WTC11 (cell line): ENCODE results near the gene RFWD3. TPM values are rescaled to one million over a fixed set of nuclear protein-coding genes. Genes with fewer than 3 reads are reported as not detected.

Experiments
- ATAC-seq: fragments of 200-7000 bp; cut with Tn5 transposase; 2 replicates; pipeline ENCODE4 v1.10.0; 2021; ENCODE audit warnings: mild to moderate bottlenecking, moderate library complexity
- CTCF ChIA-PET: fragments of 300-600 bp; sonication (Branson Sonifier 250); formaldehyde crosslinking; loops from one replicate; lab custom pipeline; 2021; ENCODE audit warnings: antibody characterized with exemption; lab: Charles Lee
- POLR2A ChIA-PET: fragments of 350-600 bp; sonication (Branson Sonifier 250); formaldehyde crosslinking; loops from one replicate; lab custom pipeline; 2021; ENCODE audit warnings: antibody characterized with exemption; lab: Charles Lee
- DNase-seq: peaks from one replicate; pipeline ENCODE4 v3.0.0; 2021; ENCODE audit warnings: low spot score
- H3K27ac Mint-ChIP-seq: 2 replicates; pipeline ENCODE4 v1.8.0; 2021; ENCODE audit warnings: mixed read lengths
- H3K27me3 Mint-ChIP-seq: 2 replicates; pipeline ENCODE4 v1.8.0; 2021; ENCODE audit warnings: low read depth, mild to moderate bottlenecking, moderate library complexity, mixed read lengths
- H3K36me3 Mint-ChIP-seq: 2 replicates; pipeline ENCODE4 v1.8.0; 2021; ENCODE audit warnings: mixed read lengths
- H3K4me1 Mint-ChIP-seq: 2 replicates; pipeline ENCODE4 v1.8.0; 2022; ENCODE audit warnings: mixed read lengths
- H3K4me3 Mint-ChIP-seq: 2 replicates; pipeline ENCODE4 v1.8.0; 2021; ENCODE audit warnings: mild to moderate bottlenecking, moderate library complexity, mixed read lengths
- H3K9me3 Mint-ChIP-seq: 2 replicates; pipeline ENCODE4 v1.8.0; 2021; ENCODE audit warnings: mixed read lengths
- E2F4 ChIP-seq: sonication (generic); formaldehyde crosslinking; IDR thresholded peaks from 2 replicates; pipeline ENCODE4 v1.8.1; 2022; ENCODE audit warnings: low read depth, mild to moderate bottlenecking, moderate library complexity, missing genetic modification reagents, borderline replicate concordance
- ESRRA ChIP-seq: sonication (generic); formaldehyde crosslinking; IDR thresholded peaks from 2 replicates; pipeline ENCODE4 v1.8.1; 2022; ENCODE audit warnings: mild to moderate bottlenecking, missing genetic modification reagents, borderline replicate concordance
- ETV6 ChIP-seq: sonication (generic); formaldehyde crosslinking; IDR thresholded peaks from 2 replicates; pipeline ENCODE4 v1.8.1; 2022; ENCODE audit warnings: mild to moderate bottlenecking, missing genetic modification reagents
- FOXP1 ChIP-seq: sonication (generic); formaldehyde crosslinking; IDR thresholded peaks from 2 replicates; pipeline ENCODE4 v1.8.0; 2022; ENCODE audit warnings: missing genetic modification reagents, mild to moderate bottlenecking, moderate library complexity, borderline replicate concordance
- GRHL2 ChIP-seq: fragments of 250-450 bp; sonication (Bioruptor Pico); IDR thresholded peaks from 2 replicates; pipeline ENCODE4 v1.8.0; 2022; ENCODE audit warnings: mild to moderate bottlenecking, moderate library complexity; ENCODE audit not compliant: insufficient replicate concordance, severe bottlenecking
- GTF2I ChIP-seq: fragments of 250-450 bp; sonication (Bioruptor Pico); conservative IDR thresholded peaks from 2 replicates; pipeline ENCODE4 v1.4.0; 2021; ENCODE audit warnings: mild to moderate bottlenecking
- JAZF1 ChIP-seq: fragments of 250-450 bp; sonication (Bioruptor Pico); IDR thresholded peaks from 2 replicates; pipeline ENCODE4 v1.9.0; 2021; ENCODE audit warnings: moderate library complexity, mild to moderate bottlenecking, inconsistent platforms
- NFATC4 ChIP-seq: fragments of 250-450 bp; sonication (Bioruptor Pico); IDR thresholded peaks from 2 replicates; pipeline ENCODE4 v1.9.0; 2021; ENCODE audit warnings: mild to moderate bottlenecking
- OVOL2 ChIP-seq: fragments of 250-450 bp; sonication (Bioruptor Pico); IDR thresholded peaks from 2 replicates; pipeline ENCODE4 v1.9.0; 2021; ENCODE audit warnings: mild to moderate bottlenecking, borderline replicate concordance
- RORB ChIP-seq: fragments of 250-450 bp; sonication (Bioruptor Pico); IDR thresholded peaks from 2 replicates; pipeline ENCODE4 v1.9.0; 2021; ENCODE audit warnings: mild to moderate bottlenecking
- TCF7 ChIP-seq: sonication (generic); formaldehyde crosslinking; IDR thresholded peaks from 2 replicates; pipeline ENCODE4 v1.8.0; 2022; ENCODE audit warnings: mild to moderate bottlenecking, low read depth, missing genetic modification reagents, moderate library complexity
- TEAD4 ChIP-seq: sonication (generic); formaldehyde crosslinking; IDR thresholded peaks from 2 replicates; pipeline ENCODE4 v1.8.0; 2022; ENCODE audit warnings: mild to moderate bottlenecking, missing genetic modification reagents
- ZNF138 ChIP-seq: sonication (generic); formaldehyde crosslinking; conservative IDR thresholded peaks from 2 replicates; pipeline ENCODE4 v1.8.1; 2022; ENCODE audit warnings: mild to moderate bottlenecking, moderate library complexity, missing genetic modification reagents
- ZNF396 ChIP-seq: fragments of 250-450 bp; sonication (Bioruptor Pico); IDR thresholded peaks from 2 replicates; pipeline ENCODE4 v1.8.0; 2021; ENCODE audit warnings: mild to moderate bottlenecking, moderate library complexity, borderline replicate concordance
- ZNF416 ChIP-seq: fragments of 250-450 bp; sonication (Bioruptor Pico); IDR thresholded peaks from 2 replicates; pipeline ENCODE4 v1.9.0; 2021; ENCODE audit warnings: mild to moderate bottlenecking, inconsistent platforms
- ZNF532 ChIP-seq: fragments of 250-450 bp; sonication (Bioruptor Pico); IDR thresholded peaks from 2 replicates; pipeline ENCODE4 v1.9.0; 2021; ENCODE audit warnings: mild to moderate bottlenecking, borderline replicate concordance
- ZNF671 ChIP-seq: fragments of 250-450 bp; sonication (Bioruptor Pico); IDR thresholded peaks from 2 replicates; pipeline ENCODE4 v1.8.0; 2021; ENCODE audit warnings: mild to moderate bottlenecking
- ZSCAN18 ChIP-seq: fragments of 250-450 bp; sonication (Bioruptor Pico); IDR thresholded peaks from 2 replicates; pipeline ENCODE4 v2.1.2; 2022; ENCODE audit warnings: mild to moderate bottlenecking, moderate library complexity
- total RNA-seq: library from RNA; stranded (reverse); gene quantifications from 3 replicates; pipeline ENCODE4 v1.2.3, GENCODE V29; 2021
- TF ChIP-seq, protein P1 (sequence below): sonication (generic); formaldehyde crosslinking; IDR thresholded peaks from 2 replicates; pipeline ENCODE4 v1.8.1; 2023; ENCODE audit warnings: mild to moderate bottlenecking, missing genetic modification reagents, moderate library complexity
- TF ChIP-seq, protein P2 (sequence below): fragments of 250-450 bp; sonication (Bioruptor Pico); IDR thresholded peaks from 2 replicates; pipeline ENCODE4 v1.9.0; 2021; ENCODE audit warnings: mild to moderate bottlenecking

RFWD3 gene
- total RNA-seq, 1 experiment from 2014 or later: 109 TPM

DNA sequence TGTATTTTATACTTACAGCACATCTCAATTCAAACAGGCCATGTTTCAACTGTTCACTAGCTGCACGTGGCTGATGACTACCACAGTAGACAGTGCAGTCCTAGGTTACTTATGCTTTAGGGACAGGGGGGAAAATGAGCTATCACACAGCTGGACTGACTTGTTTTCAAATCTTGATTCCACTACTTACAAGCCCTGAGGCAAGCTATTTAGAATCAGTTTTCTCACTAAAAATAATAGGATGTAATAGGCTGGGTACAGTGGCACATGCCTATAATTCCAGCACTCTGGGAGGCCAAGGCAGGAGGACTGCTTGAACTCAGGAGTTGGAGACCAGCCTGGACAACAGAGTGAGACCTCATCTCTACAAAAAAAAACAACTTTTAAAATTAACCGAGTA lies 70.1 kb downstream of the RFWD3 start:
- ChIA-PET POLR2A (no interaction called here), CTCF (interaction anchor here (0.5 to 0.7 kb wide), 2 partner anchors 16 to 229 kb away, joined by 3 to 4 read pairs; no protein-coding TSS in a partner anchor)
- DNase-seq (no peak), ATAC-seq (no peak)
- Mint-ChIP-seq H3K27ac (no peak overlapping the region), H3K36me3 (peaks cover 12% of the 10 kb centered on the region), H3K4me1 (peaks cover 12% of the 10 kb centered on the region), H3K4me3 (no peak overlapping the region), H3K27me3 (no peaks in the 10 kb centered on the region), H3K9me3 (no peaks in the 10 kb centered on the region)
- TF ChIP-seq, protein P1, sequence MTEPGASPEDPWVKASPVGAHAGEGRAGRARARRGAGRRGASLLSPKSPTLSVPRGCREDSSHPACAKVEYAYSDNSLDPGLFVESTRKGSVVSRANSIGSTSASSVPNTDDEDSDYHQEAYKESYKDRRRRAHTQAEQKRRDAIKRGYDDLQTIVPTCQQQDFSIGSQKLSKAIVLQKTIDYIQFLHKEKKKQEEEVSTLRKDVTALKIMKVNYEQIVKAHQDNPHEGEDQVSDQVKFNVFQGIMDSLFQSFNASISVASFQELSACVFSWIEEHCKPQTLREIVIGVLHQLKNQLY: no peak
- TF ChIP-seq ZNF138 (CRISPR knock-in tag): no peak
- no peak for TF ChIP-seq ZNF396 (CRISPR knock-in tag)
- TF ChIP-seq TCF7 (CRISPR knock-in tag): no peak
- no peak for TF ChIP-seq ZNF416 (CRISPR knock-in tag)
- no peak for TF ChIP-seq FOXP1 (CRISPR knock-in tag)
- TF ChIP-seq, protein P2, sequence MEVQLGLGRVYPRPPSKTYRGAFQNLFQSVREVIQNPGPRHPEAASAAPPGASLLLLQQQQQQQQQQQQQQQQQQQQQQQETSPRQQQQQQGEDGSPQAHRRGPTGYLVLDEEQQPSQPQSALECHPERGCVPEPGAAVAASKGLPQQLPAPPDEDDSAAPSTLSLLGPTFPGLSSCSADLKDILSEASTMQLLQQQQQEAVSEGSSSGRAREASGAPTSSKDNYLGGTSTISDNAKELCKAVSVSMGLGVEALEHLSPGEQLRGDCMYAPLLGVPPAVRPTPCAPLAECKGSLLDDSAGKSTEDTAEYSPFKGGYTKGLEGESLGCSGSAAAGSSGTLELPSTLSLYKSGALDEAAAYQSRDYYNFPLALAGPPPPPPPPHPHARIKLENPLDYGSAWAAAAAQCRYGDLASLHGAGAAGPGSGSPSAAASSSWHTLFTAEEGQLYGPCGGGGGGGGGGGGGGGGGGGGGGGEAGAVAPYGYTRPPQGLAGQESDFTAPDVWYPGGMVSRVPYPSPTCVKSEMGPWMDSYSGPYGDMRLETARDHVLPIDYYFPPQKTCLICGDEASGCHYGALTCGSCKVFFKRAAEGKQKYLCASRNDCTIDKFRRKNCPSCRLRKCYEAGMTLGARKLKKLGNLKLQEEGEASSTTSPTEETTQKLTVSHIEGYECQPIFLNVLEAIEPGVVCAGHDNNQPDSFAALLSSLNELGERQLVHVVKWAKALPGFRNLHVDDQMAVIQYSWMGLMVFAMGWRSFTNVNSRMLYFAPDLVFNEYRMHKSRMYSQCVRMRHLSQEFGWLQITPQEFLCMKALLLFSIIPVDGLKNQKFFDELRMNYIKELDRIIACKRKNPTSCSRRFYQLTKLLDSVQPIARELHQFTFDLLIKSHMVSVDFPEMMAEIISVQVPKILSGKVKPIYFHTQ (CRISPR knock-in tag): no peak
- no peak for TF ChIP-seq TEAD4 (CRISPR knock-in tag)
- TF ChIP-seq E2F4 (CRISPR knock-in tag): no peak
- no peak for TF ChIP-seq JAZF1 (CRISPR knock-in tag)
- TF ChIP-seq OVOL2: no peak
- TF ChIP-seq GTF2I (CRISPR knock-in tag): no peak
- TF ChIP-seq ETV6 (CRISPR knock-in tag): no peak
- TF ChIP-seq ZSCAN18 (CRISPR knock-in tag): no peak
- TF ChIP-seq ESRRA (CRISPR knock-in tag): no peak
- no peak for TF ChIP-seq ZNF532 (CRISPR knock-in tag)
- no peak for TF ChIP-seq RORB (CRISPR knock-in tag)
- no peak for TF ChIP-seq ZNF671 (CRISPR knock-in tag)
- TF ChIP-seq NFATC4 (CRISPR knock-in tag): no peak
- no peak for TF ChIP-seq GRHL2 (CRISPR knock-in tag)
